ENCODE data around the gene PRKG1. TPM values are rescaled to one million over a fixed set of nuclear protein-coding genes. Genes with fewer than 3 reads are reported as not detected.

Gene PRKG1
- total RNA-seq, 1 experiment from 2014 or later: 10.4 TPM

GRCh38 chr10:51903675-51904074 is 829.4 kb downstream of the PRKG1 start:
- WGBS (ENCODE audit: extremely low coverage, insufficient read length, low lambda C conversion rate): no CpG with 5 or more reads among the region's 1 CpG
- Mint-ChIP-seq H3K36me3 (ENCODE audit: insufficient read depth in 1 of 3, low read depth in 3 of 3) (peaks cover 5 to 16% (median 14%) of the 10 kb centered on the region in 3 experiments; a peak in 6 of 7 replicates), H3K9me3 (peaks cover 6 to 9% of the 10 kb centered on the region in 2 experiments; a peak in 4 of 5 replicates), H3K4me3 (no peak overlapping the region), H3K4me1 (peaks cover 34 to 36% of the 10 kb centered on the region in 2 experiments), H3K27me3 (ENCODE audit: low read depth) (no peaks in the 10 kb centered on the region), H3K27ac (no peak overlapping the region)
- Histone ChIP-seq H3K79me1 (ENCODE audit: insufficient read depth, low read depth, low read length, poor library complexity, severe bottlenecking) (no peaks in the 10 kb centered on the region), H2BK20ac (ENCODE audit: low read depth, low read length, poor library complexity, severe bottlenecking) (no peak overlapping the region), H3K56ac (ENCODE audit: insufficient read length, low read depth, low read length) (no peak overlapping the region), H4K91ac (ENCODE audit: insufficient read length, low read depth, low read length) (no peak overlapping the region), H3K79me2 (ENCODE audit: insufficient read depth, low read length) (no peaks in the 10 kb centered on the region), H3K4ac (ENCODE audit: low read depth, low read length) (no peak overlapping the region), H2AFZ (ENCODE audit: low read length) (no peak overlapping the region), H4K20me1 (ENCODE audit: control insufficient read depth, insufficient read depth, insufficient read length) (no peaks in the 10 kb centered on the region), H3K27me3 (ENCODE audit: insufficient read depth, low read length) (no peaks in the 10 kb centered on the region), H2BK120ac (ENCODE audit: low read depth, low read length, poor library complexity, severe bottlenecking) (no peak overlapping the region), H4K5ac (ENCODE audit: insufficient read length, low read depth, low read length) (no peak overlapping the region), H2AK5ac (ENCODE audit: insufficient read length, low read length) (no peak overlapping the region), H3K9me3 (ENCODE audit: control insufficient read depth, low read depth, low read length) (no peaks in the 10 kb centered on the region), H4K8ac (replicated peaks; ENCODE audit: insufficient read length, low read depth, low read length) (no peak overlapping the region), H2BK12ac (ENCODE audit: insufficient read length, low read depth, low read length) (no peak overlapping the region), H3K23me2 (ENCODE audit: insufficient read length, low read depth, low read length, poor library complexity, severe bottlenecking) (no peaks in the 10 kb centered on the region), H2BK15ac (ENCODE audit: low read depth, low read length) (no peak overlapping the region), H3K27ac (ENCODE audit: insufficient read length, low read depth, low read length) (no peak overlapping the region), H3K18ac (ENCODE audit: insufficient read length, low read depth, low read length) (no peak overlapping the region), H3T11ph (ENCODE audit: low read length) (no peak overlapping the region), H3K23ac (ENCODE audit: insufficient read length, low read depth, low read length) (no peak overlapping the region), H3K4me1 (ENCODE audit: insufficient read depth, low read length) (peaks cover 3% of the 10 kb centered on the region; the same call in 1 of the 2 replicates), H3K4me2 (ENCODE audit: insufficient read depth, insufficient read length, low read length) (no peak overlapping the region), H3K9ac (ENCODE audit: extremely low read depth, insufficient read length, low read length) (no peak overlapping the region), H3K14ac (ENCODE audit: insufficient read depth, low read length) (no peak overlapping the region), H2BK5ac (ENCODE audit: insufficient read length, low read length) (no peak overlapping the region)
- TF ChIP-seq, protein P1, sequence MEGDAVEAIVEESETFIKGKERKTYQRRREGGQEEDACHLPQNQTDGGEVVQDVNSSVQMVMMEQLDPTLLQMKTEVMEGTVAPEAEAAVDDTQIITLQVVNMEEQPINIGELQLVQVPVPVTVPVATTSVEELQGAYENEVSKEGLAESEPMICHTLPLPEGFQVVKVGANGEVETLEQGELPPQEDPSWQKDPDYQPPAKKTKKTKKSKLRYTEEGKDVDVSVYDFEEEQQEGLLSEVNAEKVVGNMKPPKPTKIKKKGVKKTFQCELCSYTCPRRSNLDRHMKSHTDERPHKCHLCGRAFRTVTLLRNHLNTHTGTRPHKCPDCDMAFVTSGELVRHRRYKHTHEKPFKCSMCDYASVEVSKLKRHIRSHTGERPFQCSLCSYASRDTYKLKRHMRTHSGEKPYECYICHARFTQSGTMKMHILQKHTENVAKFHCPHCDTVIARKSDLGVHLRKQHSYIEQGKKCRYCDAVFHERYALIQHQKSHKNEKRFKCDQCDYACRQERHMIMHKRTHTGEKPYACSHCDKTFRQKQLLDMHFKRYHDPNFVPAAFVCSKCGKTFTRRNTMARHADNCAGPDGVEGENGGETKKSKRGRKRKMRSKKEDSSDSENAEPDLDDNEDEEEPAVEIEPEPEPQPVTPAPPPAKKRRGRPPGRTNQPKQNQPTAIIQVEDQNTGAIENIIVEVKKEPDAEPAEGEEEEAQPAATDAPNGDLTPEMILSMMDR (conservative IDR thresholded peaks at IDR 0.05): no peak
- DNase-seq: no peak

Data from H9 (cell line).